B cell (primary cell): Measurements from ENCODE around the gene LMOD2. TPM values are rescaled to one million over a fixed set of nuclear protein-coding genes. Genes with fewer than 3 reads are reported as not detected.
"Not testable (repeated sequence)": the region's sequence is repeated elsewhere in the genome, so short reads cannot be mapped to it uniquely, and the experiment has no call there.

Experiments
- ATAC-seq: fragments of 200-7000 bp; cut with Tn5 transposase; one replicate; pipeline ENCODE4 v1.10.0; 2021; ENCODE audit warnings: low read depth, mild to moderate bottlenecking, moderate number of reproducible peaks, moderate library complexity
- CTCF ChIA-PET: fragments of 350-600 bp; sonication (Branson Sonifier 250); formaldehyde crosslinking; loops from one replicate; lab custom pipeline; 2021; ENCODE audit warnings: antibody characterized with exemption, inconsistent platforms; lab: Charles Lee
- POLR2A ChIA-PET: fragments of 350-600 bp; sonication (Branson Sonifier 250); formaldehyde crosslinking; loops from one replicate; lab custom pipeline; 2021; ENCODE audit warnings: antibody characterized with exemption; lab: Charles Lee
- DNase-seq: peaks from one replicate; pipeline ENCODE4 v3.0.0; 2013
- H2AFZ ChIP-seq: 2 replicates; pipeline ENCODE4 v1.6.1; 2012; ENCODE audit warnings: mild to moderate bottlenecking, low read depth, low read length; ENCODE audit not compliant: insufficient read depth, poor library complexity, severe bottlenecking
- H3K27ac ChIP-seq, 2 donors: 1 replicate in 1 of 2; 2 replicates in 1 of 2; pipeline ENCODE4 v1.5.1; 2012 to 2013; ENCODE audit warnings: low read length in 2 of 2, mild to moderate bottlenecking in 2 of 2, moderate library complexity in 1 of 2
- H3K27me3 ChIP-seq, 4 experiments: fragments of 200-600 bp in 1 of 4; sonication (generic) in 1 of 4; replicated peaks in 1 of 4; 1 replicate in 2 of 4; 2 replicates in 2 of 4; pipeline versions ENCODE4 v1.6.1 to v1.7.0; 2013 to 2016; ENCODE audit warnings: low read length in 3 of 4, mild to moderate bottlenecking in 2 of 4, mixed read lengths in 1 of 4, moderate library complexity in 1 of 4; ENCODE audit not compliant: insufficient read depth in 4 of 4, control insufficient read depth in 3 of 4; ENCODE audit errors: control extremely low read depth in 1 of 4
- H3K36me3 ChIP-seq, 2 experiments: replicated peaks in 1 of 2; 1 replicate in 1 of 2; 2 replicates in 1 of 2; pipeline versions ENCODE4 v1.6.1 to v1.7.1; 2013; ENCODE audit warnings: low read length in 1 of 2; ENCODE audit not compliant: insufficient read depth in 2 of 2, control insufficient read depth in 1 of 2; ENCODE audit errors: control extremely low read depth in 1 of 2, extremely low read depth in 1 of 2
- H3K4me1 ChIP-seq, 2 donors: fragments of 200-600 bp in 1 of 2; sonication (generic) in 1 of 2; 1 replicate in 1 of 2; 2 replicates in 1 of 2; pipeline versions ENCODE4 v1.5.1 to v1.6.1; 2013 to 2017; ENCODE audit warnings: low read length in 2 of 2; ENCODE audit not compliant: control insufficient read depth in 2 of 2, insufficient read depth in 2 of 2
- H3K4me2 ChIP-seq: replicated peaks from 2 replicates; pipeline ENCODE3; 2012; ENCODE audit warnings: mild to moderate bottlenecking, low read depth, low read length; ENCODE audit not compliant: poor library complexity, severe bottlenecking
- H3K4me3 ChIP-seq, 5 experiments: fragments of 200-600 bp in 1 of 5; sonication (generic) in 1 of 5; 1 replicate in 3 of 5; 2 replicates in 2 of 5; pipeline versions ENCODE4 v1.5.1 to v1.7.0; 2011 to 2016; ENCODE audit warnings: low read length in 4 of 5, mild to moderate bottlenecking in 4 of 5, low read depth in 2 of 5, control low read depth in 1 of 5, moderate library complexity in 1 of 5; ENCODE audit not compliant: insufficient read depth in 1 of 5; ENCODE audit errors: control extremely low read depth in 1 of 5, extremely low read depth in 1 of 5
- H3K79me2 ChIP-seq: fragments of 200-600 bp; sonication (generic); one replicate; pipeline ENCODE4 v1.6.0; 2016; ENCODE audit warnings: low read length; ENCODE audit not compliant: control insufficient read depth, insufficient read depth
- H3K9ac ChIP-seq: fragments of 200-600 bp; sonication (generic); 2 replicates; pipeline ENCODE4 v1.6.1; 2017; ENCODE audit warnings: mild to moderate bottlenecking, low read length, moderate library complexity
- H3K9me3 ChIP-seq, 3 donors: one replicate each; pipeline versions ENCODE4 v1.6.1 to v1.7.1; 2013; ENCODE audit warnings: low read length in 2 of 3; ENCODE audit not compliant: control insufficient read depth in 2 of 3, insufficient read depth in 1 of 3; ENCODE audit errors: control extremely low read depth in 1 of 3
- H4K20me1 ChIP-seq: 2 replicates; pipeline ENCODE4 v1.6.0; 2012; ENCODE audit warnings: mild to moderate bottlenecking, low read length; ENCODE audit not compliant: insufficient read depth, control insufficient read depth, poor library complexity, severe bottlenecking
- H3K27ac Mint-ChIP-seq: one replicate; pipeline ENCODE4 v1.8.0; 2021; ENCODE audit warnings: mixed read lengths
- H3K27me3 Mint-ChIP-seq: one replicate; pipeline ENCODE4 v1.8.0; 2021; ENCODE audit warnings: mixed read lengths
- H3K4me1 Mint-ChIP-seq: one replicate; pipeline ENCODE4 v1.8.0; 2021; ENCODE audit warnings: mixed read lengths
- H3K4me3 Mint-ChIP-seq: one replicate; pipeline ENCODE4 v1.8.0; 2021; ENCODE audit warnings: mixed read lengths
- H3K9me3 Mint-ChIP-seq: one replicate; pipeline ENCODE4 v1.8.0; 2022; ENCODE audit warnings: mixed read lengths; ENCODE audit not compliant: insufficient read depth
- CTCF ChIP-seq: fragments of 200-600 bp; IDR thresholded peaks from one replicate; pipeline ENCODE4 v1.8.0; 2022; ENCODE audit warnings: antibody characterized with exemption, mild to moderate bottlenecking
- EZH2 ChIP-seq: IDR thresholded peaks from 2 replicates; pipeline ENCODE4 v1.6.1; 2012; ENCODE audit warnings: borderline replicate concordance, low read depth, mild to moderate bottlenecking, moderate library complexity, low read length; ENCODE audit not compliant: insufficient read depth, poor library complexity, severe bottlenecking
- WGBS: methylation state at CpG from one replicate; pipeline ENCODE4 v1.1.5; 2013; ENCODE audit warnings: missing lambda C conversion rate; ENCODE audit not compliant: insufficient coverage; 5-methylcytosine and 5-hydroxymethylcytosine counted together
- intact Hi-C: fragments of 100-400 bp; cut with micrococcal nuclease; formaldehyde crosslinking; loops from one replicate; pipeline ENCODE4 v1.10.0; 2022
- polyA plus RNA-seq: library from polyadenylated mRNA; depleted of rRNA; stranded (reverse); fragments of >200 nt; gene quantifications from 2 replicates; pipeline ENCODE4 v1.2.3, GENCODE V29; 2012
- total RNA-seq, 2 donors: library from RNA; stranded (reverse); fragments of 120-200 nt in 1 of 2; gene quantifications; 1 replicate in 1 of 2; 2 replicates in 1 of 2; pipeline versions ENCODE4 v1.2.3 to v1.2.4, GENCODE V29; 2013 to 2022

Gene LMOD2
- total and polyA plus RNA-seq, 2 donors (not counting 1 experiment from before 2014, with no cell fraction given) = not detected

- ChIA-PET POLR2A (no interaction called here), CTCF (no interaction called here)
- ATAC-seq (no peak), DNase-seq (no peak)
- Histone ChIP-seq H3K4me2 (no peak overlapping the region), H3K36me3 (no peaks in the 10 kb centered on the region), H2AFZ (no peak overlapping the region), H3K4me3 (no peak overlapping the region), H3K9me3 (no peaks in the 10 kb centered on the region), H4K20me1 (no peaks in the 10 kb centered on the region), H3K9ac (no peak overlapping the region), H3K4me1 (no peaks in the 10 kb centered on the region), H3K27ac (no peak overlapping the region), H3K79me2 (no peaks in the 10 kb centered on the region), H3K27me3 (peaks cover 0 to 6% (median 2%) of the 10 kb centered on the region in 4 experiments)
- Mint-ChIP-seq H3K4me1 (no peaks in the 10 kb centered on the region), H3K9me3 (no peaks in the 10 kb centered on the region), H3K27me3 (peaks cover 23% of the 10 kb centered on the region), H3K4me3 (no peak overlapping the region), H3K27ac (no peak overlapping the region)
- intact Hi-C loops = no loop called here
- no peak for TF ChIP-seq CTCF
- no peak for TF ChIP-seq EZH2
- WGBS = 100% methylated on average over 6 of the region's 7 CpGs
These were observed 22.1 kb upstream of the LMOD2 start for GRCh38 chr7:123633553-123633952.

GRCh38 chr7:123634011-123634573, 21.6 kb upstream of the LMOD2 start:
- H3K4me1 ChIP-seq, H3K4me2 ChIP-seq, H3K4me3 Mint-ChIP-seq, H3K9me3 ChIP-seq, H3K27ac Mint-ChIP-seq, H3K27me3 ChIP-seq, H3K4me1 Mint-ChIP-seq, H2AFZ ChIP-seq, POLR2A ChIA-PET, H3K9ac ChIP-seq, ATAC-seq, CTCF ChIA-PET, H3K79me2 ChIP-seq, H3K9me3 Mint-ChIP-seq, H3K27ac ChIP-seq, DNase-seq, H4K20me1 ChIP-seq, H3K36me3 ChIP-seq, H3K4me3 ChIP-seq: not testable (repeated sequence)
- no CpG with 5 or more reads among the region's 2 CpGs for WGBS
- intact Hi-C loops = loop anchor here (2.0 kb wide), 1 partner anchor 231 kb away; no protein-coding TSS in a partner anchor
- H3K27me3 Mint-ChIP-seq = peaks cover 24% of the 10 kb centered on the region
